ENCODE results near the gene RAB28. TPM values are rescaled to one million over a fixed set of nuclear protein-coding genes. Genes with fewer than 3 reads are reported as not detected.

The RAB28 gene
- polyA plus RNA-seq, 4 donors: 29.9 to 35.4 (median 32.5) TPM

GRCh38 chr4:13327991-13328390, 156.1 kb downstream of the RAB28 start:
- no peak for DNase-seq (ENCODE audit: low read depth in 4 of 4, low spot score in 2 of 4)

- DNase-seq (ENCODE audit: low read depth in 4 of 4, low spot score in 2 of 4): no peak
These were observed 158.4 kb downstream of the RAB28 start for GRCh38 chr4:13325744-13326143.

- DNase-seq (ENCODE audit: low read depth in 4 of 4, low spot score in 2 of 4): no peak
These were observed 160.2 kb downstream of the RAB28 start for GRCh38 chr4:13323921-13324320.

GRCh38 chr4:13322681-13323101, 161.4 kb downstream of the RAB28 start:
- no peak for DNase-seq (ENCODE audit: low read depth in 4 of 4, low spot score in 2 of 4)

Other genes with a start within 250 kb of the RAB28 start
- under 1 TPM in 2 of 4 donors, not detected in 2; 0.04 to 0.06 TPM for gene NKX3-2, start 60.2 kb upstream of the RAB28 start, polyA plus RNA-seq (ENCODE audit: insufficient read length in 4 of 4)
- 10 to 100 TPM; 46.2 to 76.7 (median 58.2) TPM for gene BOD1L1, start 143.4 kb upstream of the RAB28 start, polyA plus RNA-seq (ENCODE audit: insufficient read length in 4 of 4)

All from left renal cortex interstitium (tissue), 4 donors.